Prostate gland (tissue), 2 donors: ENCODE data around the gene ZNF804A. TPM values are rescaled to one million over a fixed set of nuclear protein-coding genes. Genes with fewer than 3 reads are reported as not detected.
"Not testable (repeated sequence)": the region's sequence is repeated elsewhere in the genome, so short reads cannot be mapped to it uniquely, and the experiment has no call there.

Source experiments
- DNase-seq: peaks from one replicate; pipeline ENCODE4 v3.0.0-alpha.2; 2019; ENCODE audit warnings: low spot score
- H3K27ac ChIP-seq, 2 donors: fragments of 200-600 bp; sonication (generic); 2 replicates each; pipeline ENCODE4 v1.5.1; 2017 to 2019
- H3K27me3 ChIP-seq: fragments of 200-600 bp; sonication (generic); replicated peaks from 2 replicates; pipeline ENCODE4 v1.5.1; 2019; ENCODE audit not compliant: insufficient read depth
- H3K36me3 ChIP-seq, 2 donors: fragments of 200-600 bp; sonication (generic); 1 replicate in 1 of 2; 2 replicates in 1 of 2; pipeline versions ENCODE4 v1.5.1 to v1.8.1; 2017 to 2019
- H3K4me1 ChIP-seq: fragments of 200-600 bp; sonication (generic); replicated peaks from 2 replicates; pipeline ENCODE4 v1.5.1; 2019
- H3K4me3 ChIP-seq, 2 donors: fragments of 200-600 bp; sonication (generic); 2 replicates each; pipeline ENCODE4 v1.5.1; 2017 to 2019
- H3K9me3 ChIP-seq: fragments of 200-600 bp; sonication (generic); 2 replicates; pipeline ENCODE4 v1.5.1; 2017
- POLR2A ChIP-seq: fragments of 450-650 bp; IDR thresholded peaks from one replicate; pipeline ENCODE4 v1.6.1; 2016; ENCODE audit warnings: antibody characterized with exemption, mild to moderate bottlenecking
- POLR2AphosphoS5 ChIP-seq: sonication (generic); formaldehyde crosslinking; IDR thresholded peaks from one replicate; pipeline ENCODE4 v1.6.1; 2017; ENCODE audit warnings: antibody characterized with exemption
- WGBS: methylation state at CpG from one replicate; pipeline ENCODE4 v1.1.5; 2018; 5-methylcytosine and 5-hydroxymethylcytosine counted together
- intact Hi-C: fragments of 100-400 bp; cut with DNase I; formaldehyde crosslinking; loops from one replicate; pipeline ENCODE4 v1.14.2; 2022
- total RNA-seq, 2 donors: library from RNA; depleted of rRNA; stranded (reverse); fragments of >200 nt; gene quantifications; one replicate each; pipeline ENCODE4 v1.1.0, GENCODE V29; 2016
- TF ChIP-seq, protein P1 (sequence below), 4 experiments: fragments of 200-600 bp in 2 of 4; fragments of 450-650 bp in 2 of 4; sonication (generic) in 2 of 4; IDR thresholded peaks; 1 replicate in 3 of 4; 2 replicates in 1 of 4; pipeline ENCODE4 v1.5.1; 2016 to 2019; ENCODE audit warnings: antibody characterized with exemption in 4 of 4, mild to moderate bottlenecking in 2 of 4, moderate library complexity in 2 of 4

Gene ZNF804A
- total RNA-seq, 2 donors from 2014 or later, result 0.41 to 0.80 TPM

DNA sequence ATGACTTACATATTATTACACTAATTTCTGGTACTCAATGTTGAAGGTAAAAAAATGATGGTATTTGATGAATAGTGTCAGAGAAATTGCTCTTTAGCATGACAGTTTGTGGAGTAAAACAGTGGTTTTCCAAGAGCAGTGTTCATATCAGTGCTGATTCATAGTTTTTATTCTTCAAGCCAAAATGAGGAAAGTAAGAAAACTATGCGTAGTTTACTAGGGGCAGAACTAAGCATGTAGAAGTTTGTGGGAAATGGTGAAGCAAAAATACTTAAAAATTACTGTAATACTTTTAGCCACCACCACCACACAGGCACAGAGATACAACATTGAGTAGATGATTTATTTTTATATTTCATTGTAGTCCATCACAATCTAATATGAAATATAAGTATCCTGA is 137.3 kb downstream of the ZNF804A start:
- TF ChIP-seq POLR2AphosphoS5, result no peak
- TF ChIP-seq, protein P1, sequence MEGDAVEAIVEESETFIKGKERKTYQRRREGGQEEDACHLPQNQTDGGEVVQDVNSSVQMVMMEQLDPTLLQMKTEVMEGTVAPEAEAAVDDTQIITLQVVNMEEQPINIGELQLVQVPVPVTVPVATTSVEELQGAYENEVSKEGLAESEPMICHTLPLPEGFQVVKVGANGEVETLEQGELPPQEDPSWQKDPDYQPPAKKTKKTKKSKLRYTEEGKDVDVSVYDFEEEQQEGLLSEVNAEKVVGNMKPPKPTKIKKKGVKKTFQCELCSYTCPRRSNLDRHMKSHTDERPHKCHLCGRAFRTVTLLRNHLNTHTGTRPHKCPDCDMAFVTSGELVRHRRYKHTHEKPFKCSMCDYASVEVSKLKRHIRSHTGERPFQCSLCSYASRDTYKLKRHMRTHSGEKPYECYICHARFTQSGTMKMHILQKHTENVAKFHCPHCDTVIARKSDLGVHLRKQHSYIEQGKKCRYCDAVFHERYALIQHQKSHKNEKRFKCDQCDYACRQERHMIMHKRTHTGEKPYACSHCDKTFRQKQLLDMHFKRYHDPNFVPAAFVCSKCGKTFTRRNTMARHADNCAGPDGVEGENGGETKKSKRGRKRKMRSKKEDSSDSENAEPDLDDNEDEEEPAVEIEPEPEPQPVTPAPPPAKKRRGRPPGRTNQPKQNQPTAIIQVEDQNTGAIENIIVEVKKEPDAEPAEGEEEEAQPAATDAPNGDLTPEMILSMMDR (IDR thresholded peaks at IDR 0.05), result no peak
- no peak for TF ChIP-seq POLR2A
- Histone ChIP-seq H3K27ac (no peak overlapping the region), H3K36me3 (no peaks in the 10 kb centered on the region), H3K4me1 (no peaks in the 10 kb centered on the region), H3K27me3 (no peaks in the 10 kb centered on the region), H3K4me3 (no peak overlapping the region), H3K9me3 (no peaks in the 10 kb centered on the region)
- intact Hi-C loops, result no loop called here
- 84% methylated on average over 1 of the region's 1 CpG for WGBS
- no peak for DNase-seq

GRCh38 chr2:184743096-184743495 is 144.8 kb downstream of the ZNF804A start:
- no peak overlapping the region for H3K4me3 ChIP-seq
- TF ChIP-seq POLR2A (no peak), POLR2AphosphoS5 (no peak)
- TF ChIP-seq, protein P1 (IDR thresholded peaks at IDR 0.05), result no peak
- 82% methylated on average over 1 of the region's 1 CpG for WGBS
- H3K36me3 ChIP-seq, result no peaks in the 10 kb centered on the region
- H3K9me3 ChIP-seq, result no peaks in the 10 kb centered on the region
- no peak for DNase-seq
- intact Hi-C loops, result no loop called here
- H3K4me1 ChIP-seq, result no peaks in the 10 kb centered on the region
- no peak overlapping the region for H3K27ac ChIP-seq
- no peaks in the 10 kb centered on the region for H3K27me3 ChIP-seq

DNA sequence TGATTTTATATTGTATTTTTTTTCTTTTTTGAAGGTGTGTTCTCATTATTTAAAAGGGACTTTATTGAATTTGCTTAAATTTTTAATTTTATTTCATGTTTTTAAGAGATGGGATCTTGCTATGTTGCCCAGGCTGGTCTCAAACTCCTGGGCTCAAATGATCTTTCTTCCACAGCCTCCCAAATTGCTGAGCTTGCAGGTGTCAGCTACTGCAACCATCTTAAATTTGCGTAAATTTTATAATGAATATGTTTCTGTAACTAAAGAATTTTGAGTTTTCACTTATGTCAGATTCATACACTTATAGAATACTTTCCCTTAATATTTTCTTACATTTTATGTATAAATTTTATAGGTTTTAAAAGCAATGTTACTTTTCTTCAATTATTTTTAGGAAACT is 157.8 kb downstream of the ZNF804A start:
- no peak overlapping the region for H3K4me3 ChIP-seq
- 100% methylated on average over 1 of the region's 1 CpG for WGBS
- no peaks in the 10 kb centered on the region for H3K27me3 ChIP-seq
- H3K4me1 ChIP-seq, result no peaks in the 10 kb centered on the region
- intact Hi-C loops, result no loop called here
- no peak for DNase-seq
- no peaks in the 10 kb centered on the region for H3K36me3 ChIP-seq
- H3K9me3 ChIP-seq, result no peaks in the 10 kb centered on the region
- H3K27ac ChIP-seq, result no peak overlapping the region
- TF ChIP-seq POLR2A, result no peak
- TF ChIP-seq, protein P1 (IDR thresholded peaks at IDR 0.05), result no peak
- TF ChIP-seq POLR2AphosphoS5, result no peak

GRCh38 chr2:184756885-184757284 is 158.6 kb downstream of the ZNF804A start:
- Histone ChIP-seq H3K27ac (no peak overlapping the region), H3K27me3 (no peaks in the 10 kb centered on the region), H3K9me3 (no peaks in the 10 kb centered on the region), H3K4me1 (no peaks in the 10 kb centered on the region), H3K4me3 (no peak overlapping the region), H3K36me3 (no peaks in the 10 kb centered on the region)
- WGBS, result 22% methylated on average over 2 of the region's 2 CpGs
- intact Hi-C loops, result no loop called here
- TF ChIP-seq POLR2AphosphoS5 (no peak), POLR2A (no peak)
- TF ChIP-seq, protein P1 (IDR thresholded peaks at IDR 0.05), result no peak
- DNase-seq, result no peak

DNA sequence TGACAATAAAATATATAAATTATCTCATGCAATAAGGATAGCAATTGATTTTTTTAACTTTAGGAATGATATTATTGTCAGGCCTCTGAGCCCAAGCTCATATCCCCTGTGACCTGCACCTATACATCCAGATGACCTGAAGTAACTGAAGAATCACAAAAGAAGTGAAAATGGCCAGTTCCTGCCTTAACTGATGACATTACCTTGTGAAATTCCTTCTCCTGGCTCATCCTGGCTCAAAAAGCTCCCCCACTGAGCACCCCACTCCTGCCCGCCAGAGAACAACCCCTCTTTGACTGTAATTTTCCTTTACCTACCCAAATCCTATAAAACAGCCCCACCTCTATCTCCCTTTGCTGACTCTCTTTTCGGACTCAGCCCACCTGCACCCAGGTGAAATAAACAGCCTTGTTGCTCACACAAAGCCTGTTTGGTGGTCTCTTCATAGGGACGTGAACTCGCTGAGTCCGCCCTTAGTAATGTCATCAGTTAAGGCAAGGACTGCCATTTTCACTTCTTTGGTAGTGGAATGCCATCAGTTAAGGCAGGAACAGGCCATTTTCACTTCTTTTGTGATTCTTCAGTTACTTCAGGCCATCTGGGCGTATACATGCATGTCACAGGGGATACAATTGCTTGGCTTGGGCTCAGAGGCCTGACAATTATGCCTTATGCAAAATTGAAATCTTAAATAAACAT is 161.4 kb downstream of the ZNF804A start:
- intact Hi-C loops, H3K4me3 ChIP-seq, H3K9me3 ChIP-seq, DNase-seq, H3K4me1 ChIP-seq, H3K27ac ChIP-seq, H3K27me3 ChIP-seq, H3K36me3 ChIP-seq: not testable (repeated sequence)
- 89% methylated on average over 6 of the region's 6 CpGs for WGBS
